Tibial artery (tissue), 4 donors: ENCODE data around the gene PROZ.
A peak's percentile ranks its signal among the peaks of the same experiment; 100 is the strongest.

ENCODE experiments used
- DNase-seq, 2 donors: peaks; one replicate each; pipeline ENCODE4 v3.0.0-alpha.2; 2019
- H3K27ac ChIP-seq, 2 donors: fragments of 200-600 bp; sonication (generic) in 1 of 2; 1 replicate in 1 of 2; 2 replicates in 1 of 2; pipeline ENCODE4 v1.5.1; 2018 to 2019; ENCODE audit warnings: mild to moderate bottlenecking in 1 of 2
- H3K27me3 ChIP-seq, 2 donors: fragments of 200-600 bp; sonication (generic) in 1 of 2; one replicate each; pipeline versions ENCODE4 v1.5.1 to v1.6.0; 2016 to 2019
- H3K36me3 ChIP-seq, 3 donors: fragments of 200-600 bp; sonication (generic) in 2 of 3; one replicate each; pipeline ENCODE4 v1.5.1; 2016 to 2019; ENCODE audit warnings: mild to moderate bottlenecking in 2 of 3
- H3K4me1 ChIP-seq, 4 donors: fragments of 200-600 bp; sonication (generic) in 2 of 4; 1 replicate in 3 of 4; 2 replicates in 1 of 4; pipeline ENCODE4 v1.5.1; 2016 to 2019
- H3K4me3 ChIP-seq, 2 donors: fragments of 200-600 bp; sonication (generic) in 1 of 2; 1 replicate in 1 of 2; 2 replicates in 1 of 2; pipeline ENCODE4 v1.5.1; 2018 to 2019; ENCODE audit warnings: mild to moderate bottlenecking in 2 of 2
- H3K9me3 ChIP-seq, 3 donors: fragments of 200-600 bp; sonication (generic) in 1 of 3; one replicate each; pipeline ENCODE4 v1.5.1; 2016 to 2019
- intact Hi-C: fragments of 100-400 bp; cut with DNase I; formaldehyde crosslinking; loops from one replicate; pipeline ENCODE4 v1.15.0; 2023; ENCODE audit warnings: low total_unique reads
- TF ChIP-seq, protein P1 (sequence below), 2 experiments: fragments of 200-600 bp in 1 of 2; fragments of 450-650 bp in 1 of 2; IDR thresholded peaks; one replicate each; pipeline ENCODE4 v1.5.1; 2017 to 2019; ENCODE audit warnings: antibody characterized with exemption in 2 of 2, mild to moderate bottlenecking in 1 of 2, moderate library complexity in 1 of 2

Gene PROZ

GRCh38 chr13:113112893-113113845, 45.3 kb upstream of the PROZ start:
- H3K4me1 ChIP-seq: peaks cover 0 to 18% (median 14%) of the 10 kb centered on the region in 4 donors

GRCh38 chr13:113113846-113114271, 44.6 kb upstream of the PROZ start:
- Histone ChIP-seq H3K4me1 (peaks cover 0 to 18% (median 14%) of the 10 kb centered on the region in 4 donors), H3K27me3 (peaks cover 0 to 31% of the 10 kb centered on the region in 2 donors), H3K9me3 (no peaks in the 10 kb centered on the region), H3K27ac (no peak overlapping the region), H3K36me3 (no peaks in the 10 kb centered on the region), H3K4me3 (no peak overlapping the region)
- TF ChIP-seq, protein P1, sequence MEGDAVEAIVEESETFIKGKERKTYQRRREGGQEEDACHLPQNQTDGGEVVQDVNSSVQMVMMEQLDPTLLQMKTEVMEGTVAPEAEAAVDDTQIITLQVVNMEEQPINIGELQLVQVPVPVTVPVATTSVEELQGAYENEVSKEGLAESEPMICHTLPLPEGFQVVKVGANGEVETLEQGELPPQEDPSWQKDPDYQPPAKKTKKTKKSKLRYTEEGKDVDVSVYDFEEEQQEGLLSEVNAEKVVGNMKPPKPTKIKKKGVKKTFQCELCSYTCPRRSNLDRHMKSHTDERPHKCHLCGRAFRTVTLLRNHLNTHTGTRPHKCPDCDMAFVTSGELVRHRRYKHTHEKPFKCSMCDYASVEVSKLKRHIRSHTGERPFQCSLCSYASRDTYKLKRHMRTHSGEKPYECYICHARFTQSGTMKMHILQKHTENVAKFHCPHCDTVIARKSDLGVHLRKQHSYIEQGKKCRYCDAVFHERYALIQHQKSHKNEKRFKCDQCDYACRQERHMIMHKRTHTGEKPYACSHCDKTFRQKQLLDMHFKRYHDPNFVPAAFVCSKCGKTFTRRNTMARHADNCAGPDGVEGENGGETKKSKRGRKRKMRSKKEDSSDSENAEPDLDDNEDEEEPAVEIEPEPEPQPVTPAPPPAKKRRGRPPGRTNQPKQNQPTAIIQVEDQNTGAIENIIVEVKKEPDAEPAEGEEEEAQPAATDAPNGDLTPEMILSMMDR (IDR thresholded peaks at IDR 0.05): no peak
- intact Hi-C loops: no loop called here
- peak; percentile 13 to 43 for DNase-seq

More at GRCh38 chr13:113112893-113113845, 45.3 kb upstream of the PROZ start:
- peaks cover 0 to 31% of the 10 kb centered on the region in 2 donors for H3K27me3 ChIP-seq
- H3K9me3 ChIP-seq: no peaks in the 10 kb centered on the region
- H3K36me3 ChIP-seq: no peaks in the 10 kb centered on the region
- TF ChIP-seq, protein P1 (IDR thresholded peaks at IDR 0.05): no peak
- peak; percentile 10 to 35 for DNase-seq
- no peak overlapping the region for H3K4me3 ChIP-seq
- H3K27ac ChIP-seq: no peak overlapping the region
- intact Hi-C loops: no loop called here

DNA sequence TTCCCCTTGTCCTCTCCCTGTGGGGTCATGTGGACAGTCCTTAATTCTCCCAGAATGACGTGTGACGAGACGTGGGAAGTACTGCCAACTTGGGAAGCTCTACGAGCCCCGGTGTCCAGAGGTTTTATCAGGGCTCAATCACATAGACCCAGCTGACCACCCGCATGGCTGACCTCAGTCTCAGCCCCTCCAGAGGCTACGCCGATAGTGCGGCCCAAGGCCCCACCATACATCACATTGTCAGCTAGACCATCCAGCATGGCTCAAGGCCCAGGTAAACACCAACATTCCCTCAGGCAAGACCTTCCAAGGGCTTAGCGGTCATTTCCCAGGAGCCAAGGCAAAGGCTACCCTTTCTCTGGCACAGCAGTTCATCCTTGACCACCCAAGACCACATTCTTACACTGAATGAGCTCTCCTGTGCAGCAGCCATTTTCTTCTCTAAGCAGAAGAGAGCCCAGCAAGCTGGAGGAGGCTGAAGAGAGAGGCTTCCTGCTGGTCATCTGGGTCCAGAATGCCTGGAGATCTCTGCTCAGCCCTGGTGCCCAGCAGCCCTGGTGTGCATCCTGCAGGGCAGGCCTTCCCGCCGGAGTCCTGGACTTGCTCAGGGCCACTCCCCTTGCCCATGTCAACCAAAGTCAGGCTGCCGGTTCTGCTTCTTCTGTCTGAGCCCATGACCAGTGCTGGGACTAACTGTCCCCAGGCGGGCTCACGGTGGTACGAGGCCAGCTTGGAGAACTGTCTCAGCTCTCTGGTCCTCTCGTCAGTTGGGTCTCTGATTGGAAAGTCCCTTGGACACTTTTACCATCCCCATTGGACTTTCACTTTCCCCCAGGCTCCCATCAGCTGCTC, 43.7 kb upstream of the PROZ start:
- no peaks in the 10 kb centered on the region for H3K36me3 ChIP-seq
- H3K27ac ChIP-seq: no peak overlapping the region
- no peak overlapping the region for H3K4me3 ChIP-seq
- intact Hi-C loops: no loop called here
- H3K27me3 ChIP-seq: peaks cover 0 to 23% of the 10 kb centered on the region in 2 donors
- no peaks in the 10 kb centered on the region for H3K9me3 ChIP-seq
- H3K4me1 ChIP-seq: peaks cover 0 to 13% (median 10%) of the 10 kb centered on the region in 4 donors
- TF ChIP-seq, protein P1 (IDR thresholded peaks at IDR 0.05): no peak
- DNase-seq: peak; percentile 9 to 32

DNA sequence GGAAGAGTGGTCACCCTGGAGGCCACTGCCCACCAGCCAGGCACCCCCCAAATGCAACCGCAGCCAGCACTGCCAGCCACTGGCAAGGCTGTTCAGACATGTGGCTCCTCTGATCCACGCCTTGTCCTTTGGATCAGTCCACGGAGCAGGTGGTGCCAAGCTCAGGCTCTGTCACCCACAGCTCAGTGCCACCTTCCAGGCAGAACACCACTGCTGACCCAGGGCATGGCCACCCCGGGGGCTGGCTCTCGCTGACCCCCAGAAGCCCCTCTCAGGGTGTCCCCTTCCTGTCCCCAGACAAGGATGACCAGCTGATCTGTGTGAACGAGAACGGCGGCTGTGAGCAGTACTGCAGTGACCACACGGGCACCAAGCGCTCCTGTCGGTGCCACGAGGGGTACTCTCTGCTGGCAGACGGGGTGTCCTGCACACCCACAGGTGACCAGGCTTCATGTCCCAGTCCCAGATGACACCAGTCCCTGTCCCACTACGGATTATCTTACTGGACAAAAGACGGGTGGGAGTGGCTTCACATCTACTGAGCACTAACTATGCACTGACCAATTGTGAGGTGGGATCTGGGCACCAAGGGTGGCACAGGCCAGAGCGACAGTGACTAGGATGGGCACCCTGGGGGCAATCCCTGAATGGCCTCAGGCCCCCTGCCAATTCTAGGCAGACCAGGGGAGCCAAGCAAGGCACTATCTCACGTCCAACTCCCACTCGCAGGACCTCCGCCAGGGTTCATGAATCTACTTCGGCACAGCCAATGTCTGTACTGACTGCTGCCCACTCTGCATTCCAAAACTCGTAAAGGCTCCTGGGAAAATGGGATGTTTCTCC, 42.9 kb upstream of the PROZ start:
- H3K4me1 ChIP-seq: peaks cover 0 to 5% (median 2%) of the 10 kb centered on the region in 4 donors
- H3K27me3 ChIP-seq: peaks cover 0 to 15% of the 10 kb centered on the region in 2 donors
- TF ChIP-seq, protein P1 (IDR thresholded peaks at IDR 0.05): no peak
- no peaks in the 10 kb centered on the region for H3K36me3 ChIP-seq
- no peak overlapping the region for H3K4me3 ChIP-seq
- no peaks in the 10 kb centered on the region for H3K9me3 ChIP-seq
- intact Hi-C loops: no loop called here
- peak; percentile 13 to 60 for DNase-seq
- no peak overlapping the region for H3K27ac ChIP-seq
